Skeletal muscle tissue (tissue), 4 donors: ENCODE measurements around the gene BABAM2. TPM values are rescaled to one million over a fixed set of nuclear protein-coding genes. Genes with fewer than 3 reads are reported as not detected.

Experiments used
- H3K27ac ChIP-seq: one replicate; pipeline ENCODE4 v1.7.0; 2013; ENCODE audit warnings: mild to moderate bottlenecking, low read depth, low read length, inconsistent platforms
- H3K27me3 ChIP-seq, 3 donors: one replicate each; pipeline ENCODE4 v1.7.0; 2013; ENCODE audit warnings: low read length in 3 of 3; ENCODE audit not compliant: control insufficient read depth in 3 of 3, insufficient read depth in 3 of 3
- H3K36me3 ChIP-seq, 3 donors: one replicate each; pipeline ENCODE4 v1.7.0; 2013; ENCODE audit warnings: low read length in 3 of 3; ENCODE audit not compliant: control insufficient read depth in 3 of 3, insufficient read depth in 3 of 3
- H3K4me1 ChIP-seq, 3 donors: one replicate each; pipeline ENCODE4 v1.7.0; 2013; ENCODE audit warnings: low read length in 3 of 3, mild to moderate bottlenecking in 3 of 3; ENCODE audit not compliant: control insufficient read depth in 3 of 3, insufficient read depth in 3 of 3
- H3K4me3 ChIP-seq, 3 donors: one replicate each; pipeline ENCODE4 v1.7.0; 2013; ENCODE audit warnings: low read length in 3 of 3
- H3K9ac ChIP-seq, 3 donors: one replicate each; pipeline ENCODE4 v1.7.0; 2013; ENCODE audit warnings: low read length in 3 of 3, mild to moderate bottlenecking in 3 of 3, moderate library complexity in 2 of 3, low read depth in 1 of 3
- H3K9me3 ChIP-seq, 3 donors: one replicate each; pipeline ENCODE4 v1.7.0; 2013; ENCODE audit warnings: low read length in 3 of 3; ENCODE audit not compliant: control insufficient read depth in 3 of 3
- total RNA-seq: library from RNA; depleted of rRNA; stranded (reverse); fragments of >200 nt; gene quantifications from one replicate; pipeline ENCODE4 v1.2.3, GENCODE V29; 2014
- donor health status: Osteomylitis.

The BABAM2 gene
- total RNA-seq, 1 donor from 2014 or later = 24.0 TPM

DNA sequence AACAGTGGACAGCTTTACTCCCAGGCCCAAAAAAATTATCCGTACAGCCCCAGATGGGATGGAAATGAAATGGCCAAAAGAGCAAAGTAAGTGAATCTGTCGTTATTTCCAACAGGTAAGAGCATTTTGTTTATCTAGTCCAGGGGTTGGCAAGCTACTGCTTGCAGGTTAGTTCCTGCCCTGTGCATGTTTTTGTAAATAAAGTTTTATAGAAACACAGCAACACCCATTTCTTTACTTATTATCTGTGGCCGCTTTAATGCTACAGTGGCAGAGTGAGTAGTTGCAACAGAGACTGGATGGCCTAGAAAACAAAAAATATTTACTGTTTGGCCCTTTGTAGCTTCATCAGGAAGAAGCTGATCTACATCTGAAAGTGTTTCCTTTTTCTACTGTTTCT, 407.9 kb downstream of the BABAM2 start:
- H3K9me3 ChIP-seq = no peaks in the 10 kb centered on the region
- H3K27ac ChIP-seq = no peak overlapping the region
- no peak overlapping the region for H3K4me3 ChIP-seq
- peaks cover 0 to 5% (median 0%) of the 10 kb centered on the region in 3 donors for H3K36me3 ChIP-seq
- H3K9ac ChIP-seq = no peak overlapping the region
- H3K27me3 ChIP-seq = no peaks in the 10 kb centered on the region
- no peaks in the 10 kb centered on the region for H3K4me1 ChIP-seq

- Histone ChIP-seq H3K27ac (no peak overlapping the region), H3K27me3 (no peaks in the 10 kb centered on the region), H3K4me3 (no peak overlapping the region), H3K36me3 (peaks cover 0 to 5% (median 3%) of the 10 kb centered on the region in 3 donors), H3K9ac (no peak overlapping the region), H3K9me3 (peaks cover 0 to 3% (median 0%) of the 10 kb centered on the region in 3 donors), H3K4me1 (no peaks in the 10 kb centered on the region)
Observed at GRCh38 chr2:28300485-28301341, 410.2 kb downstream of the BABAM2 start.

DNA sequence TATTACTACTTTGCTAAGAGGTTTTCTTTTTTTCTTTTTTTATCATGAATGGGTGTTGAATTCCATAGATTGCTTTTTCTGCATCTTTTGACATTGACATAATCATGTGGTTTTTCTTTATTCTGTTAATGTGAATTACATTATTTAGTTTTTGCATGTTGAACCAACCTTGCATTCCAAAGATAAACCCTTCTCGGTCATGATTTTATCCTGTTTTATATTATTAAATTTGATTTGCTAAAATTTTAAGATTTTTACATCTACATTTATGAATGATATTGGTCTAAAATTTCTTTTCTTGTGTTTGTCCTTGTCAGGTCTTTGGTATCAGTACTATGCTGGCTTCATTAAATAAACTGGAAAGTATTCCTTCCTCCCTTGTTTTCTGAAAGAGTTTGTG, 414.7 kb downstream of the BABAM2 start:
- no peak overlapping the region for H3K27ac ChIP-seq
- peaks cover 0 to 11% (median 5%) of the 10 kb centered on the region in 3 donors for H3K36me3 ChIP-seq
- H3K27me3 ChIP-seq = no peaks in the 10 kb centered on the region
- H3K9ac ChIP-seq = no peak overlapping the region
- no peak overlapping the region for H3K4me3 ChIP-seq
- peaks cover 0 to 3% (median 0%) of the 10 kb centered on the region in 3 donors for H3K9me3 ChIP-seq
- H3K4me1 ChIP-seq = no peaks in the 10 kb centered on the region

- Histone ChIP-seq H3K9me3 (no peaks in the 10 kb centered on the region), H3K4me3 (no peak overlapping the region), H3K9ac (no peak overlapping the region), H3K27ac (no peak overlapping the region), H3K36me3 (peaks cover 0 to 8% (median 0%) of the 10 kb centered on the region in 3 donors), H3K27me3 (no peaks in the 10 kb centered on the region), H3K4me1 (peaks cover 0 to 6% (median 5%) of the 10 kb centered on the region in 3 donors)
Observed at GRCh38 chr2:28310107-28310506, 419.6 kb downstream of the BABAM2 start.

- Histone ChIP-seq H3K9ac (no peak overlapping the region), H3K36me3 (peaks cover 0 to 8% (median 0%) of the 10 kb centered on the region in 3 donors), H3K4me1 (peaks cover 0 to 6% (median 5%) of the 10 kb centered on the region in 3 donors), H3K27me3 (no peaks in the 10 kb centered on the region), H3K27ac (no peak overlapping the region), H3K4me3 (no peak overlapping the region), H3K9me3 (no peaks in the 10 kb centered on the region)
Observed at GRCh38 chr2:28311660-28312249, 421.2 kb downstream of the BABAM2 start.

- no peaks in the 10 kb centered on the region for H3K9me3 ChIP-seq
- H3K4me1 ChIP-seq = peaks cover 0 to 6% (median 5%) of the 10 kb centered on the region in 3 donors
- peaks cover 0 to 8% (median 0%) of the 10 kb centered on the region in 3 donors for H3K36me3 ChIP-seq
- H3K9ac ChIP-seq = no peak overlapping the region
- no peak overlapping the region for H3K4me3 ChIP-seq
- no peak overlapping the region for H3K27ac ChIP-seq
- no peaks in the 10 kb centered on the region for H3K27me3 ChIP-seq
Observed at GRCh38 chr2:28312307-28313219, 422.0 kb downstream of the BABAM2 start.

GRCh38 chr2:28313220-28313784, 422.8 kb downstream of the BABAM2 start:
- Histone ChIP-seq H3K27ac (no peak overlapping the region), H3K27me3 (no peaks in the 10 kb centered on the region), H3K9ac (no peak overlapping the region), H3K36me3 (peaks cover 0 to 7% (median 0%) of the 10 kb centered on the region in 3 donors), H3K4me3 (no peak overlapping the region), H3K9me3 (no peaks in the 10 kb centered on the region), H3K4me1 (peaks cover 0 to 6% (median 5%) of the 10 kb centered on the region in 3 donors)

- no peaks in the 10 kb centered on the region for H3K36me3 ChIP-seq
- H3K27me3 ChIP-seq = no peaks in the 10 kb centered on the region
- no peak overlapping the region for H3K27ac ChIP-seq
- H3K4me1 ChIP-seq = peaks cover 12 to 22% (median 16%) of the 10 kb centered on the region in 3 donors
- no peaks in the 10 kb centered on the region for H3K9me3 ChIP-seq
- H3K4me3 ChIP-seq = no peak overlapping the region
- no peak overlapping the region for H3K9ac ChIP-seq
Observed at GRCh38 chr2:28314968-28315367, 424.4 kb downstream of the BABAM2 start.

GRCh38 chr2:28316546-28317335, 426.2 kb downstream of the BABAM2 start:
- Histone ChIP-seq H3K27ac (no peak overlapping the region), H3K9me3 (no peaks in the 10 kb centered on the region), H3K4me3 (no peak overlapping the region), H3K36me3 (no peaks in the 10 kb centered on the region), H3K4me1 (peaks cover 23 to 29% (median 24%) of the 10 kb centered on the region in 3 donors), H3K27me3 (no peaks in the 10 kb centered on the region), H3K9ac (no peak overlapping the region)
